IPS DF 4.7 (cell line): Measurements from ENCODE around the gene RTTN.

Source experiments
- DNase-seq: peaks from one replicate; pipeline ENCODE4 v3.0.0-alpha.2; 2013; ENCODE audit warnings: low spot score; ENCODE audit errors: extremely low read depth

Gene RTTN

DNA sequence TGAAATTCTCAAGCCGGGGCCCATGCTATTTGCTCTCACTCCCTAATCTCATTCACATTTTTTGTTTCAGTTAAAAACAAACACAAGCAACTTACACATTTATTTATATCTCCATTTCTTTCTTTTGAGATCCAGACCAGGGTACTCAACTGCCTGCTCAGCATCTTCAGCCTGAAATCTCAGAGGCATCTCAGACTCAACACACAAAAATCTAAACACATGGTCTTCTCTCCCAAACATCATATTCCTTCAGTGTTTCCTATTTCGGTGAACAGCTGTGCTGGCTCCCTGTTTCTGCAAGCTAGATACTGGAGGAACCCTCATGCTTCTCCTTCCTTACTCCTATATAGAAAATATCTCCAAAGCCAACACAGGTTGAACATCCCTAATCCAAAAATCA is 11.3 kb upstream of the RTTN start:
- no peak for DNase-seq

DNA sequence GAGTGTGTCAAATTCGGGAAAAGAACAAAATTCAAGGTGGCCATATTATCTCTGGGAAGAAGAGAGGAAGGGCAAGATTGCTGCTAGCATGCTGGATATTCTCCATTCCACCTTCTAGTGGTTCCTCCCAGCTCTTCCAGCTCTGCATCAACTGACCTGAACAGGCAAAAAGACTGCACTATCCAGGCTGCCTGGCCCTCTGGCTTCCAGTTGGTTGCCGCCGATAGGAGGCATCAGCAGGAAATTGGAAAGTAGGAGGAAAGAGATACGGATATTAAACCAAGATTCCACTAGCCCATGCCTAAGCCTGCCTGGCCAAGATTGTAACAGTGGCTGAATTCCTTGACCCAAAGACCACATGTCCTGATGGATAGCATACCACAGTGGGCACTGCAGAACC is 1.7 kb upstream of the RTTN start:
- DNase-seq: no peak

- DNase-seq: no peak
Measured at GRCh38 chr18:70200286-70200685, 5.2 kb downstream of the RTTN start.

GRCh38 chr18:70197844-70198243 is 7.6 kb downstream of the RTTN start:
- no peak for DNase-seq

- no peak for DNase-seq
Measured at GRCh38 chr18:70197026-70197425, 8.5 kb downstream of the RTTN start.

- peak; percentile 16 for DNase-seq
Measured at GRCh38 chr18:70195852-70196434, 9.5 kb downstream of the RTTN start.

- DNase-seq: no peak
Measured at GRCh38 chr18:70195014-70195614, 10.4 kb downstream of the RTTN start.

GRCh38 chr18:70194227-70194890 is 11.1 kb downstream of the RTTN start:
- DNase-seq: no peak

DNA sequence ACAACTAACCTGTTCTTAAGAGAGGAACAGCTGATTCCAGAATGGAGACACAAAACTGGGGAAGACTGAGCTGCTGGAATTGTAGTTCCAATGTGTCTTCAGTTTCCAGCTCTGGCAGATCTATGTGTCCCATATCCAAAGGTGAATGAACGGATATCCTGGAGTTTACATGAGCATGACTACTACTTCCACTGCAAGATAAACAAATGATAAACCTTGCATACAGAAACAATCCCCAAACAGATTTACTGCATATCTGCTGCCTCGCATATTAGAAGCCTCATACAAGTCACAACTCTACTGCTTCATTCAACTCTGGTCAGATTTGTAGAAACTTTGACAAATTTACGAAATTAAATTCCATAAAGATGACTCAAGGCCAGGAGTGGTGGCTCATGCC is 15.0 kb downstream of the RTTN start:
- DNase-seq: no peak

DNA sequence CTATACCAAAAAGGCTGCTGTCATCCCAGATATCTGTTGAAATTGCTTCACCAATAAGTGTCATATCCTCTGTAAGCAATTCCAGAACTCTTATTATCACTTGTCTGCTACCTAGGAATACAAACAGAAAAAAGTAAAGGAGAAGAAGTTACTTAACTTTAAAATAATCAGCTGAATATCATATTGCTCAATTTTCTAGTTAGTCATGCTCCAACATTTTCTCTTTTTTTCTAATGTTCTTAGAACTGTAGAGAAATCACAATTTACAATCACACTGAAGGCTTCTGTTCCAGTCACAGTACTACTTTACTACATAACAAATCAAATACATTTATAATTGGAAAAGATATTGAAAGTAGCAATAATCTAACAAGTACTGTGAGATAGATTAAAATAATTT is 17.4 kb downstream of the RTTN start:
- no peak for DNase-seq

GRCh38 chr18:70183441-70183840 is 22.0 kb downstream of the RTTN start:
- DNase-seq: no peak

- DNase-seq: no peak
Measured at GRCh38 chr18:70182548-70182947, 22.9 kb downstream of the RTTN start.

GRCh38 chr18:70181725-70182124 is 23.8 kb downstream of the RTTN start:
- DNase-seq: no peak

GRCh38 chr18:70181015-70181414 is 24.5 kb downstream of the RTTN start:
- DNase-seq: no peak

DNA sequence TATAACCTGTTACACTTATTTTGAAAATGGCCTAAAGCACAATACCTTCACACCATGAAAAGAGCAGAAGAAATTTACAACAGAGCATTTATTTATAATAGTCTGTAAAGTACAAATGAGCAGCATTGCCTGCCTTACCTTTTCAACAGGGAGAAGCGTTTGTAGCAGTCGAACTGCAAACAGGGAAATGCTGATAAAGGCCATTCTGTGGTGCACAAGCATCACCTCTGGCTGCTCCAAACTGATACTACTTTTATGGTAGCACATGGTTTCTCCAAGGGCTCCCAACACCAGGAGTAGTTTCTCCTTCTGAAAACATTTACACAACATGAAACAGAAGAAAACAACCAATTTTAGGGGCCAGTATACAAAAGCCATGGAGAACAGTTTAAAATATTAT is 28.9 kb downstream of the RTTN start:
- no peak for DNase-seq

DNA sequence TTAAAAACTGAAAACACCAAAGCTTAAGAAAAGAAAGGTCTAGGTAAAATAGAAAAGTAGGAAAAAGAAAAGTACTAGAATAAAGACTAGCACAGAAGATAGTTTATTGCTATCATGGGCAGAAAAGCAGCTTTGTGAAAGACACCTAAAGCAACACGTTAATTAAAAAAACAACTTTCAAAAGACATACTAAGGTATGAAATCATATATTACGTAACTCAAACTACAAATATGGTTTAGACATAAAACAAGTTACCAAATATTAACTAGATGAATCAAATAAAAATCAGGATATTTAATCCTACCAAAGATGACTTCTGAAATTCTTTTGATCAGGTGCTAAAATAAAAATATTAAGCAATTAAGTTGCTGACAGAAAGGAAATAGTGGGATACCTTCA is 30.3 kb downstream of the RTTN start:
- DNase-seq: no peak

GRCh38 chr18:70172225-70172624 is 33.3 kb downstream of the RTTN start:
- DNase-seq: no peak

- DNase-seq: no peak
Measured at GRCh38 chr18:70169747-70170146, 35.7 kb downstream of the RTTN start.

- DNase-seq: no peak
Measured at GRCh38 chr18:70166668-70167067, 38.8 kb downstream of the RTTN start.

DNA sequence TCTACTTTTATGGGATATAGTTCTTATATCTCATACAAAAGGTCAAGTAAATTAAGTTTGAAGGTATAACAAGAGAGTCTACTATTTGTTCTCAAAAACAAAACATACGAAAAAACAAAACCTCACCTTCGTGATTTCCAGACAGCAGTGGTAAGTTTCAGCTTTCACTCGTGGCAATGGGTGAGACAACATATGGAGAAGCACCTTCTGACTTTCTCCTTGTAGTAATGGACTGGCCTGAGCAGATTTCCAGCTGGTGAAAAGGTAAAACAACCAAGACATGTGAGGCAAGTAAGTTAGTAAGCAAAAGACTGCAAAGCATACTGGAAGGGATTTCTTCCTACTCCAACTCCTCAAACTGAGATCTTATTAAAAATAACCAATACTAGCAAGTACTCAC is 39.6 kb downstream of the RTTN start:
- DNase-seq: no peak

DNA sequence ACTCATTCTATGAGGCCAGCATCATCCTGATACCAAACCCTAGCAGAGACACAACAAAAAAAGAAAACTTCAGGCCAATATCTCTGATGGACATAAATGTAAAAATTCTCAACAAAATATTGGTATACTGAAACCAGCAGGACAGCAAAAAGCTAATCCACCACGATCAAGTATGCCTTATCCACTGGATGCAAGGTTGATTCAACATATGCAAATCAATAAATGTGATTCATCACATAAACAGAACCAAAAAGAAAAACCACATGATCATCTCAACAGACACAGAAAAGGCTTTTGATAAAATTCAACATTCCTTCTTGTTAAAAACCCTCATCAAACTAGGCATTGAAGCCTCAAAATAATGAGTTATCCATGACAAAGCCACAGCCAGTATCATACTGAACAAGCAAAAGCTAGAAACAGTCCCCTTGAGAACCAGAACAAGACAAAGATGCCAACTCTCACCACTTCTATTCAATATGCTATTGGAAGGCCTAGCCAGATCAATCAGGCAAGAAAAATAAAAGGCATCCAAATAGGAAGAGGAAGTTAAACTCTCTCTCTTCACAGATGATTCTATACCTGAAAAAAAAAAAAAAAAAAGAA is 45.3 kb downstream of the RTTN start:
- DNase-seq: no peak

GRCh38 chr18:70158992-70159717 is 46.3 kb downstream of the RTTN start:
- DNase-seq: no peak
